ENCODE data around the gene POLR1C.
A peak's percentile ranks its signal among the peaks of the same experiment; 100 is the strongest.

Gene POLR1C

GRCh38 chr6:43477235-43478007, 39.5 kb upstream of the POLR1C start, which contains the start of gene TJAP1:
Gene TJAP1 (plus strand): TSS chr6:43477570. CDS start chr6:43499002, 21,432 bp downstream.
- H3K4me1 ChIP-seq (ENCODE audit: control insufficient read depth, insufficient read depth, low read length): peaks cover 11% of the 10 kb centered on the region
- H3K9me3 ChIP-seq (ENCODE audit: control insufficient read depth, low read length): no peaks in the 10 kb centered on the region
- H3K36me3 ChIP-seq (ENCODE audit: control insufficient read depth, insufficient read depth, low read length, severe bottlenecking): no peaks in the 10 kb centered on the region
- H3K4me3 ChIP-seq (ENCODE audit: low read length): peak within 1 kb of the TSS; percentile 87
- no peaks in the 10 kb centered on the region for H3K27me3 ChIP-seq (replicated peaks; ENCODE audit: control insufficient read depth, insufficient read depth, low read length)
- peak; percentile 96 for DNase-seq (ENCODE audit: low read depth)
- H3K9ac ChIP-seq (ENCODE audit: low read length): peak within 1 kb of the TSS; percentile 89

- Histone ChIP-seq H3K36me3 (ENCODE audit: control insufficient read depth, insufficient read depth, low read length, severe bottlenecking) (no peaks in the 10 kb centered on the region), H3K4me3 (ENCODE audit: low read length) (peak overlapping the region; percentile 87), H3K27me3 (replicated peaks; ENCODE audit: control insufficient read depth, insufficient read depth, low read length) (no peaks in the 10 kb centered on the region), H3K9ac (ENCODE audit: low read length) (peak overlapping the region; percentile 89), H3K4me1 (ENCODE audit: control insufficient read depth, insufficient read depth, low read length) (peaks cover 11% of the 10 kb centered on the region), H3K9me3 (ENCODE audit: control insufficient read depth, low read length) (no peaks in the 10 kb centered on the region)
- no peak for DNase-seq (ENCODE audit: low read depth)
Measured at GRCh38 chr6:43478008-43478372, 38.9 kb upstream of the POLR1C start.

- Histone ChIP-seq H3K9me3 (ENCODE audit: control insufficient read depth, low read length) (no peaks in the 10 kb centered on the region), H3K27me3 (replicated peaks; ENCODE audit: control insufficient read depth, insufficient read depth, low read length) (no peaks in the 10 kb centered on the region), H3K4me3 (ENCODE audit: low read length) (no peak overlapping the region), H3K36me3 (ENCODE audit: control insufficient read depth, insufficient read depth, low read length, severe bottlenecking) (no peaks in the 10 kb centered on the region), H3K9ac (ENCODE audit: low read length) (no peak overlapping the region), H3K4me1 (ENCODE audit: control insufficient read depth, insufficient read depth, low read length) (peaks cover 11% of the 10 kb centered on the region)
- no peak for DNase-seq (ENCODE audit: low read depth)
Measured at GRCh38 chr6:43481075-43481474, 35.8 kb upstream of the POLR1C start.

GRCh38 chr6:43481591-43482236, 35.2 kb upstream of the POLR1C start:
- H3K4me1 ChIP-seq (ENCODE audit: control insufficient read depth, insufficient read depth, low read length): peaks cover 11% of the 10 kb centered on the region
- H3K4me3 ChIP-seq (ENCODE audit: low read length): no peak overlapping the region
- no peak overlapping the region for H3K9ac ChIP-seq (ENCODE audit: low read length)
- H3K36me3 ChIP-seq (ENCODE audit: control insufficient read depth, insufficient read depth, low read length, severe bottlenecking): no peaks in the 10 kb centered on the region
- H3K9me3 ChIP-seq (ENCODE audit: control insufficient read depth, low read length): no peaks in the 10 kb centered on the region
- no peak for DNase-seq (ENCODE audit: low read depth)
- no peaks in the 10 kb centered on the region for H3K27me3 ChIP-seq (replicated peaks; ENCODE audit: control insufficient read depth, insufficient read depth, low read length)

DNA sequence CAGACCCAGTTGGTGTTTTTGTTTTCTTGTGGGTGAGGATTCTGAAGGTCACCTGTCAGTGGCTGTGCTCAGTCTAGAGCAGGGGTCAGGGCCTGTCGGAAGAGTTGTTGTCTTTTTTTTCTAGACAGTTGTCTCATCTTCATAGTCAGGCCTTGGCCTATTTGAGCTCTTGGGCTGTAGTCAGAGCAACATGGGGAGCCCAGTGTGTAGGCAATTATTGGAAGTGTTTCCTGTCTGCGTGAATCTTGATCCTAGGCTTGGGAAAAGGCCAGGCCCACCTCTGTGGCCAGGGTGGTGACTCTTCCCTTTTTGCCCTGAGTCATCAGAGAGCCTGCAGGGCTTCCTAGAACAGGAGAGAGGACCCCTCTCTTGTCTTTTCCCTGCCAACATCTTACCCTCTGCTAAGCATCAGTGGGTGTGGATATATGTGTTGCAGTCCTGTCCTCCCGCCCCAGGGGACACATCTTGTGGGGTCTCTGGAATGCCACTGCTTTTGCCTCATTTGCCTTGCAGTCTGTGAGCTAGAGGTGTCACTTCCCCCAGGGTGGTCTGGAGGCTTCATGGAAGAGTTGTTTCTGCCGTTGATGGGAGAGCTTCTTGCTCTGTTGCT, 28.1 kb upstream of the POLR1C start:
- H3K9me3 ChIP-seq (ENCODE audit: control insufficient read depth, low read length): no peaks in the 10 kb centered on the region
- no peak overlapping the region for H3K4me3 ChIP-seq (ENCODE audit: low read length)
- H3K4me1 ChIP-seq (ENCODE audit: control insufficient read depth, insufficient read depth, low read length): peaks cover 28% of the 10 kb centered on the region
- DNase-seq (ENCODE audit: low read depth): no peak
- H3K36me3 ChIP-seq (ENCODE audit: control insufficient read depth, insufficient read depth, low read length, severe bottlenecking): no peaks in the 10 kb centered on the region
- no peak overlapping the region for H3K9ac ChIP-seq (ENCODE audit: low read length)
- no peaks in the 10 kb centered on the region for H3K27me3 ChIP-seq (replicated peaks; ENCODE audit: control insufficient read depth, insufficient read depth, low read length)

DNA sequence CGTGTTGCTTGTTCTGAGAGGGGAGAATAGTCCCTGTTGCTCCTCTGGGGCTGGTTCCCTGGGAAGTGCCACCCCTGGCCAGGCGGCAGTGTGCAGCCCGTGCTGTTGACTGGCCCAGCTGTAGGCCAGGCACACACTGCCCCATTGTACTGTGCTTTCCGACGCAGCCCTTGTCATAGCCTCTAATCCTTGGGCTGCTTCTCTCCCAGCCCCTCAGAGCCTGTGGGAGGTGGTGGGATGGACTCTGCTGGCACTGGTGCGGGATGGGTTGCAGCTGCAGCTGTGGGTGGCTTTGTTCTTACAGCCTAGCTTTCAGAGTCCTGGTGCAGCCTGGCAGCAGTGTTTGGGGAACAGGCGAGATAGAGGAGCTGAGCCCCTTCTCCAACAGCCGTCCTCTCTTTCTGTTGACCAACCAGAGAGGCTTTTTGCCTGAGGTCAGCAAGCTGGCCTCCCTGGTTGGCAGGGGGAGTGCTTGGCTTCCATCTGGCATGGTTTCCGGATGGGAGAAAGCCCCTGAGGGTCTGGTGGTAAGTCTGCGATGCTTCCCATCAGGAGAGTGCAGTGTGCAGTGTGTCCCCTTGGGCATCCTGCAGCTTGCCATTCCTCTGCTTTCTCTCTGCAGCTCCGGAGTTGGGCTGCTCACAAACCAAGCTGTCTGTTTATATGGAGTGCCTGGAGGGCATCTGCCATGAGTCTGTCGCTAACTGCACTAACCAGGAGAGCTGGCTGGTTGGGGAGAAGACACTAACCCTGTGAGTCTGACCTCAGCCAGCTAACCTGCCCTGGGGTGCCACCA, 27.4 kb upstream of the POLR1C start:
- no peak for DNase-seq (ENCODE audit: low read depth)
- Histone ChIP-seq H3K9ac (ENCODE audit: low read length) (no peak overlapping the region), H3K4me3 (ENCODE audit: low read length) (no peak overlapping the region), H3K9me3 (ENCODE audit: control insufficient read depth, low read length) (no peaks in the 10 kb centered on the region), H3K4me1 (ENCODE audit: control insufficient read depth, insufficient read depth, low read length) (peaks cover 28% of the 10 kb centered on the region), H3K36me3 (ENCODE audit: control insufficient read depth, insufficient read depth, low read length, severe bottlenecking) (no peaks in the 10 kb centered on the region), H3K27me3 (replicated peaks; ENCODE audit: control insufficient read depth, insufficient read depth, low read length) (no peaks in the 10 kb centered on the region)

DNA sequence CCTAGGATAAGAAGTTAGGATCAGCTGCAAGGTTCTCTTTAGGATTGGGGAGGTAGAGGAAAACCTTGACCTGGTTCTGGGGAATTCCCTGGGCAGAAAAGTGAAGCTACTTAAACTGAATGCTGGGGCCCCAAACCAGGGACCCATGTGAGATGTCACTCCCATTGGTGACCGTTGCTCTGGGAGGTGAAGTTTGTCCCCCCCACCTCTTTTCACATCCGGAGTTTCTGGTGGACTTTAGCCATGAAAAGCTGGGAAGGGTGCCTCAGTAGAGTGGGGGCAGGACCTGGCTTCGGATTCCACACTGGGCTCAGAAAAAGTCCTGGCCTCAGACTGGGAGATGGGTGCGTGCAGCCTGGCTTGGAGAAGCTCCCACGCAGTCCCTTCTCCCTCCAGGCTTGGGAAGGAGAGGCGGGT, 26.4 kb upstream of the POLR1C start:
- H3K27me3 ChIP-seq (replicated peaks; ENCODE audit: control insufficient read depth, insufficient read depth, low read length): no peaks in the 10 kb centered on the region
- H3K9ac ChIP-seq (ENCODE audit: low read length): no peak overlapping the region
- no peaks in the 10 kb centered on the region for H3K9me3 ChIP-seq (ENCODE audit: control insufficient read depth, low read length)
- DNase-seq (ENCODE audit: low read depth): no peak
- H3K36me3 ChIP-seq (ENCODE audit: control insufficient read depth, insufficient read depth, low read length, severe bottlenecking): no peaks in the 10 kb centered on the region
- H3K4me3 ChIP-seq (ENCODE audit: low read length): no peak overlapping the region
- peaks cover 36% of the 10 kb centered on the region for H3K4me1 ChIP-seq (ENCODE audit: control insufficient read depth, insufficient read depth, low read length)

DNA sequence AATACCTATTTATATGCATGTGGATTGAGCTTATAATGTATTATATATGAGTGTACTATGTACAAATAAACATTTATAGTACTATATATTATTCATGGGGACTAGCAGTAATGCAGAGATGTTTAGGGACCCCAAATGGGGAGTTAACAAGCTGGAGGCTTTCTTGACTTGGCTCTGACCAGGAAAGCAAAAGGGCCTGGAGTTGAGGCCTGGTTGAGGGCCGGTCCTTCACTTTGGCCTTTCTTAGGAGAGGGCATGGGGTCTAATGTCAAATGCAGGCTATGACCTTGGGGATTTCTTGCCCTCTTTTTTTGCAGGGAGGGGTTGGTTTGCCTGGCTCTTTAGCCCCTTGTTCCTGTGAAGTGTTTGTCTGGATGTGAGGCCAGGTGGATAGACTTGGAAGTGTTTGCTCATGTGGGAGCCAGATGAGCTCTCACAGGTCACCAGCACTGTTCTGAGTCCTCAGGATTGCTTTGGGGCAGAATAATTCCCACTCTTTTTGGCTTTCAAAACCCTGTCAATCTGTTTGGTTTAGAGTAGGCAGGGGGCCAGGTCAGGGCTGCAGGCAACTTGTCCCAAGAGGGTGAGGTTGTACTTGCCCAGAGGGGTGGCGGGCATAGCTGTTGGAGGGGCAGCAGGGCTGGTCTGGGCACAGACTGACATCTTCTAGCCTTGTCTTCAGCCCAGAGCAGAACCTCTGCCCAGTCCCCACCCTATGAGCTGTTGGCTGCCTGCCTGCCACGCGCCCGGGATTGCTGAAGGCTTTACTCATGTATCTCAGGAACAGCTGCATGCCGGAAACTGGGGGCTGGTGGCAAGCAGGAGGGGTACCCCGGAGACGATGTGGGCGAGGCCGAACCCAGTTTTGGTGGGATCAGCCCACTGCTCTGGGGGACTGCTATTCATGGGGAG, 24.9 kb upstream of the POLR1C start:
- H3K9me3 ChIP-seq (ENCODE audit: control insufficient read depth, low read length): no peaks in the 10 kb centered on the region
- H3K4me1 ChIP-seq (ENCODE audit: control insufficient read depth, insufficient read depth, low read length): peaks cover 50% of the 10 kb centered on the region
- peak overlapping the region; percentile 43 for H3K4me3 ChIP-seq (ENCODE audit: low read length)
- no peaks in the 10 kb centered on the region for H3K27me3 ChIP-seq (replicated peaks; ENCODE audit: control insufficient read depth, insufficient read depth, low read length)
- peak; percentile 89 for DNase-seq (ENCODE audit: low read depth)
- H3K36me3 ChIP-seq (ENCODE audit: control insufficient read depth, insufficient read depth, low read length, severe bottlenecking): no peaks in the 10 kb centered on the region
- no peak overlapping the region for H3K9ac ChIP-seq (ENCODE audit: low read length)

GRCh38 chr6:43492673-43493072, 24.2 kb upstream of the POLR1C start:
- peaks cover 50% of the 10 kb centered on the region for H3K4me1 ChIP-seq (ENCODE audit: control insufficient read depth, insufficient read depth, low read length)

DNA sequence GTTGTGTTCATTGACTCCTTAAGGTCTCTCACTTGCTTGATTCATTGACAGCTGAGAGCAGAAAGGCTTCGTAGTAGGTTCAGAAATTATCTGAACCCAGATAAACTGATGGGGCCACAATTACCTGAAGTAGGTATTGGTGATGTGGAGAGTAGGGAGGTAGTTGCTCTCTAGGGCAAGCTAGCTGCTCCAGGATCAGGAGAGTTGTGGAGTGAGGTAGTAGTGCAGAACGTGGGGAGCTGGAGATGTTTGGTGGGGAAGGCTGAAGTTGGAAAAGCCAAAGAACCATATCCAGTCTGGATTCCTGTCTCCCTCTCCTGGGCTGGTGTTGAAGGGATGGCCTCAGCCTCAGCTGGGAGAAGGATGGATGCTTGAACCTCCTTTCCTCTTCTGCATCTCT, 23.7 kb upstream of the POLR1C start:
- Histone ChIP-seq H3K4me1 (ENCODE audit: control insufficient read depth, insufficient read depth, low read length) (peaks cover 49% of the 10 kb centered on the region), H3K27me3 (replicated peaks; ENCODE audit: control insufficient read depth, insufficient read depth, low read length) (no peaks in the 10 kb centered on the region)

More at GRCh38 chr6:43492673-43493072, 24.2 kb upstream of the POLR1C start:
- H3K9me3 ChIP-seq (ENCODE audit: control insufficient read depth, low read length): no peaks in the 10 kb centered on the region
- no peaks in the 10 kb centered on the region for H3K27me3 ChIP-seq (replicated peaks; ENCODE audit: control insufficient read depth, insufficient read depth, low read length)
- H3K9ac ChIP-seq (ENCODE audit: low read length): no peak overlapping the region
- peaks cover 2% of the 10 kb centered on the region for H3K36me3 ChIP-seq (ENCODE audit: control insufficient read depth, insufficient read depth, low read length, severe bottlenecking)
- DNase-seq (ENCODE audit: low read depth): peak; percentile 56
- peak overlapping the region; percentile 43 for H3K4me3 ChIP-seq (ENCODE audit: low read length)

More for the DNA sequence above, 23.7 kb upstream of the POLR1C start:
- H3K36me3 ChIP-seq (ENCODE audit: control insufficient read depth, insufficient read depth, low read length, severe bottlenecking): peaks cover 7% of the 10 kb centered on the region
- H3K9ac ChIP-seq (ENCODE audit: low read length): no peak overlapping the region
- H3K9me3 ChIP-seq (ENCODE audit: control insufficient read depth, low read length): no peaks in the 10 kb centered on the region
- no peak for DNase-seq (ENCODE audit: low read depth)
- no peak overlapping the region for H3K4me3 ChIP-seq (ENCODE audit: low read length)
